Cerebellar cortex (tissue), 1 donor: Measurements from ENCODE around the gene HOXD8.
A peak's percentile ranks its signal among the peaks of the same experiment; 100 is the strongest.

Experiments
- DNase-seq: peaks from one replicate; pipeline ENCODE4 v3.0.0-alpha.2; 2015; ENCODE audit warnings: low spot score

HOXD8 gene

DNA sequence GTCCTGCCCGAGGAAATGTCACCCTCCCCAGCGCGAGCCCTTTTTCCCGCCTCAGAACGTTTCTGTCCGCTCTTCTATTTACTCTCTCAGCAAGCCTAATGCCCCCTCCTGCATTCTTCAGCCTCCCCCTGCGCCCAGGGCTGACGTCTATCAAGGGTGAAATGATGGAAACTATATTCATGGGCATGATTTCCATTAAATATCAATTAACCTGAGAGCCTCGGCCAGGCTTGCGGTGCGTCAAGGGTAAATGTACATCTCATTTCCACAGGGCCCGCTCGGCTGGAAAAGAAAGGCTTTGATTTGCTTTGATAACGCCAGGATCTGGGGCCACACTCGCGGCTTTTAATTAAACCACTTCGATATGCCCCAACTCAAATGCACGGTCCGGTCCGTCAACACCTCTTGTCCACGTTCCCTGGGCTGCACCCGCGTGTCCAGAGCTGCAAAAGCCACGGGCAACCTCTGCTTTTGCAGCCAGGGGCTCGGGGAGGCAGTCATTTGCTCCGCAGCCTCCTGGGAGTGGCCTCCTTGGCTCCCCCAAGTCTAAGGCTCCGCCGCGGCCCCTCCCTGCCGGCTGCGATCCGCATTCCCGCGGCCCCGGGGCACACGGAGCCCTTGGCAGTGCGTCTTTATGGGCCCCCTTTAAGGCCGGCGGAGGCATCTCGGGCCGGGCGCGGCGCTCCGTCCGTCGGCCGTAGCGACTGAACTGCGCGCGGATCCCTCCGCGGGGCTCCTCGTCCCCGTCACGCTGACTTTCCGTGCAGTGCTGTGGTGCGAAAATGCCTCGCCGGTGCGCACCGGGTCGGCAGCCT lies at the start of gene HOXD8:
Gene HOXD8, plus strand, starts transcription at position 724 of the 815 bp plus-strand sequence. CDS start 662 bp downstream, outside the sequence.
- no peak for DNase-seq

GRCh38 chr2:176079831-176080539 lies 49.5 kb upstream of the HOXD8 start:
- DNase-seq, result peak; percentile 26

DNA sequence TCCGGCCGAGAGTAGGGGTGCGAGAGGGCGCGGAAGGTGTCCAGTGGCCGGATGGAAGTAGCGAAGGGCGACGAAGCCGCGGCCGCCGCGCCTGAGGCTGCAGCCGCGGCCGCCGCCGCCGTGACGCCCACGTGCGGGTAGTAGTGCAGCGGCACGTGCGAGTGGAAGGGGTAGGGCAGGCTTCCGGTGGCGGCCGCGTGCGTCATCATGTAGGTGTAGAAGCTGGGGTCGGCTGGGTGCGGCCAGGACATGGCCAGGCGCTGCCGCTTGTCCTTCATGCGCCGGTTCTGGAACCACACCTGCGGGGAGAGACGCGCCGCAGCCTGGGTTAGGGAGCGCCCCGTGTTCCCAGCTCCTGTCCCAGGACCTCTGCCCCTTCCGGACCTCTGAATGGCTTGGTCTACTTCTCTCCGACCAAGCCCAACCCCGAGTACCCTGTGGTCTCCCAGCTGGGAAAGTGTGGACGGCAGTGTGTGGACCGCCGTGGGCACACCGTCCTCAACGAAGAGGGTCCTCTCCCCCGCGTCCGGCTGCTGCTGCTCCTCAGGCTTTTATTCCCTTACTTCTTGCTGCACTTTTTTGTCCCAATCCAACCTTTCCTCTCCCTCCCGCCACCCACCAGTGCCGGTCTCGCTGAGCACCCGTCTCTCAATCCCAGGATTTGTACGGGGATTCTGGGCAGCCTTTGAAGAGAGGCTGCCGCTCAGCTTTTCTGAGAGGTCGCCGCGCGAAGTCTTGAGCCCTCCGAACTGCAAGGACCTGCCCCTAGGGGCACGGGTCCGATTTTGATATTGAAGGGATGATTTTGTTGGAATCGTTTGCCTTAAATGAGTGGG lies 48.7 kb upstream of the HOXD8 start:
- no peak for DNase-seq

- DNase-seq, result no peak
Observed at GRCh38 chr2:176081376-176081836, 48.1 kb upstream of the HOXD8 start.

GRCh38 chr2:176081837-176082524 lies 47.5 kb upstream of the HOXD8 start:
- DNase-seq, result no peak

GRCh38 chr2:176082525-176082823 lies 47.0 kb upstream of the HOXD8 start:
- DNase-seq, result no peak

GRCh38 chr2:176082824-176083751 lies 46.4 kb upstream of the HOXD8 start:
- no peak for DNase-seq

DNA sequence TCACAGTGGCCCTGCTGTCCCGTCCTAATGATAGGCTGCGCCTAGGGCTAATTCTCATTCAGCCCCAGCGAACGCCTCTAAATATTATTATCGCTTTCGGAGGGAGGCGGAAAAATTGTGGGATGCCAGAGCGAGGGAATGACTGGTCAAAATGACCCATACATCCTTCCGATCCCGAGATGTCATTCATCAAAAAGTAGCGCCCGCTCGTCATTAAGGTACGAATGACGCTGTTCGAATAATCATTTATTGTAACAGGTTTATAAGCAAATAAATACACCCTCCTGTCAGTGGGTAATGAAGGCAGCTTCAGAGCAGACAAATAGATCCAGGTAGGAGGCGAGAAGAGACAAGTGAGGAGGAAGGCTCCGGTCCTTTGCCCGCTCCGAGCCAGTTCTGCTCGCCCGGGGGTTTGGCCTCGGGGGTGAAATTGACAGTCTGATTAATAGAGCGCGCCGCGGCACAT lies 45.7 kb upstream of the HOXD8 start, which contains the start of gene EVX2:
Gene EVX2, minus strand, starts transcription at position 167 of the 466 bp plus-strand sequence. CDS start 186 bp downstream, outside the sequence.
- DNase-seq, result no peak

DNA sequence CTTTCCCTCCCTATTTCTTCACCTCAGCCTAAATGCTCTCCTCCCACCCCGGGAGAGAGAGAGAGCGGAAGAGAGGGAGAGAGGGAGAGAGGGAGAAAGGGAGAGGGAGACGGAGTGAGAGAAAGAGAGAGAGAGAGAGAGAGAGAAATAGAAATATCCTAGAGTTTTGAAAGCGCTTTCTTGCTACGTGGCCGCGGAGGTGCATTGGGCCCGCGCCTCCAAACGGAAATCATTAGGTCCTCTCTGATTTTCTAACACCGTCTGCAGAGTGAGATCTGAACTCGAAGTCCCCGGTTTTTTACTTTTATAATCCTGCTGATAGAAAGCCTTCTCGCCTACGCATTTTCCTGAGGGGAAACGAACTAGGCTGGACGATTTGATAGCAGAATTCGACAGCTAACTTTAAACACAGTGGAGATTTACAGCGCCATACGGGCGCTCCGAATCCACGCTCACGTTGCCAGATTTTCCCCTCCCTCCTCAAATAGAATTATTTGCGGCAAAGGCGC lies 44.8 kb upstream of the HOXD8 start:
- no peak for DNase-seq

- no peak for DNase-seq
Observed at GRCh38 chr2:176085120-176085788, 44.3 kb upstream of the HOXD8 start.

DNA sequence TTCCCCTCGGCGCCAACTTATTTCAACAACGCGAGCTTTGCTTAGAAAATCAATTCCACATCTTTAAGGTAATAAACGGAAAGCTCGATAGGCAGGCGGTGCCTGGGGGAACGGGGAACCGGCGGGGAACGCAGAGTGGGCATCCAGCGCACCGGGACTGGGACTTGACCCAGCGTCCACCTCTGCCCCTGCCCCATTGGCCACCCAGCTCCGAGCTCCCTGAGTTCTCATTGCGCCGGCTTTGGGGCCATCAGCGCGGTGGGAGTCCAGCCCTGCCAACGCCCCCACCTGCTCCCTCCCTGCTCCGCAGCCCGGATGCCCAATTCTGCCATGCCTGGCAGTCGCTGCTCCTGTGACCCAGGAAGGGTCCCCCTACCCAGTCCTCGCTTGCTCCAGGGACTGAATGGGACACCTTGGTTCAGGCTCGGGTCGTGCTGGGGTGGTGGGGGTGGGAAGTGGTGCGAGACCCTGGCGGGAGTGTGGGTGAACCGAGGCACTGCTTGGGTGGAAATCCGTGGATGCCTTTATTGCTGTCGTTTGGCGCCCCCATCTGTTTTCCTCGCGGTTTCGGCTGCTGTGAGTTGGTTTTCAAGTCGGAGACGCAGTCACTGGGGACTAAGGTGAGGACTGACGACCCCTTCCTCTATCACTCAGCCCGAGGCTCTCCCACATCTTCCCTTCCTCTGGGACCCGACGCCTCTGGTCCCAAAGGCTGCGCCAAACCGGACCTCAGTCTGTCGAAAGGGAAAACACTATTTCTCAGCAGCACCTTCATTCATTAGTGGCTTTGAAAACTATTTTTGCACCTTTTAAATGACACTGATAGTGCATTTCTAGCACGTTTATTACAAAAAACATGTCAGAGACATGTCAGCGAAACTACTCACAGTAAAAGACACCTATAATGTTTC lies 43.4 kb upstream of the HOXD8 start:
- DNase-seq, result peak; percentile 20

DNA sequence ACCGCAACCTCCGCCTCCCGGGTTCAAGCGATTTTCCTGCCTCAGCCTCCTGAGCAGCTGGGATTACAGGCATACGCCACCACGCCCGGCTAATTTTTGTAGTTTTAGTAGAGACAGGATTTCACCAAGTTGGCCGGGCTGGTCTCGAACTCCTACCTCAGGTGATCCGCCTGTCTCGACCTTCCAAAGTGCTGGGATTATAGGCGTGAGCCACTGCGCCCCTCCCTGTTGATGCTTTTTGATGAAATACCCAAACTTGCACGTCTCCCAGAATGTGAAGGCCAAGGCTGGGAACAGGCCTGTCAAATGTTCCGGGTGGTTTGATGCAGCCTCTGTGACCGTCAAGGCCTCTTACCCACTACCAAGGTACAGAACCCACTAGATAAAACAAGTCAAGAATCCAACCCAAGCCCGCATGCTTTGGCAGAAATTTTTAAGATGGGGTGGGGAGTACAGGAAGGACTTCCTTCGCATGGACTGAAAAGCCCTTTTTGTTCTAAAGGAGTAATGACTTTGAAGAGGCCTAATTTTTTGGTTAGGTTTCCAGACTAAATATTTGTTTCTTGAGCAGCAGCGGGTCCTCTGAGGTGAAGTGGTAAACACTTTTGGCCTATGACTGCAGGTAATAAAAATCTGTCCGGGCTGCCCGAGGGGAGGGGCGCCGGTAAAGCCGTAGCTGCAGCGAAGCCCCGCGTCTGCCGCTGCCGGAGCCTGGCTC lies 42.0 kb upstream of the HOXD8 start:
- no peak for DNase-seq

GRCh38 chr2:176088048-176088936 lies 41.2 kb upstream of the HOXD8 start:
- peak; percentile 23 for DNase-seq

DNA sequence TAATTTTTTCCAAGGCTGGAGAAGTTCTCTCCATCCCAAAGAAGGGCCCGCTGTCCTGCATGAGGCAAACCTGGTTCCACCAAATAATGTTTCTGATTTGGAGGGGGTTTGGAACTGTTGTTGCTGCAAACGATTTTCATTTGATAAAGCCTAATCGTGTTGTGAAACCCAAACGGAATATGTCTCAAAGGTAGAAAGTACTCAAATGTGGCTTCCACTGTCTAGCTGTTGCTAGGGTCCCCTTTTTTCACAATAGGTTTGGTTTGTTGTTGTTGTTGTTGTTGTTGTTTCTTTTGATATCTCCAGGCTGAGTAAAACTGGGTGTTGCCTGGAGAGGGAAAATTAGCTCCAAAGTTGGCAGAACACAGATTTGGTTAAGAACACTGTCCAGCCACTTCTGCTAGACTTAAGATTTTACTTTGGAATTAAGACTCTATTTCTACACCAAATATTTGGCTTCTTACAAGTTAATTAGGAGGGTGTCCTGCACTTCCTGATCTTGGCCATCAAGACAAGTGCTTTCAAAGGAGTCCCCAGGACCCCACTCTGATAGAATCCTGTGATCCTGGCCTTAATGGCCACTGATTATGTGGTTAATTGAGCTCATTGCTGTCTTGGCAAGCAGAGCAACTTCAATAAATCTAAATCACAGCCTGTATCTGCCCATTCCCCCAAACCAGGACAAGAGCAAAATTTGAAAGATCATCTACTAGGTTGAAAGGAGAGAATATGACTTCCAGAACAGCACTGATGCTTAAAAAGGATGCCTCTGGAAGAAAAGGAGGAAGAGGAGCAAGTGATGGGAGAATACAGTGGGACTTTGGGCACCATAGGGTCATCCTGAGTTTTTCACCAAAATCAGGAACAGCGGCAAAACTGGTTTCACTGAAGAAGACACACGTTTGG lies 40.3 kb upstream of the HOXD8 start:
- no peak for DNase-seq

- DNase-seq, result no peak
Observed at GRCh38 chr2:176089843-176090395, 39.6 kb upstream of the HOXD8 start.

GRCh38 chr2:176090862-176091261 lies 38.6 kb upstream of the HOXD8 start:
- no peak for DNase-seq
